HG02763 (cell line): Measurements from ENCODE around the gene WASF2.
"Not testable (repeated sequence)": the region's sequence is repeated elsewhere in the genome, so short reads cannot be mapped to it uniquely, and the experiment has no call there.

Experiments used
- ATAC-seq: cut with Tn5 transposase; IDR thresholded peaks from one replicate; pipeline ENCODE4 v1.9.1; 2021; ENCODE audit warnings: mild to moderate bottlenecking, moderate library complexity; ENCODE audit not compliant: unreplicated experiment

WASF2 gene

DNA sequence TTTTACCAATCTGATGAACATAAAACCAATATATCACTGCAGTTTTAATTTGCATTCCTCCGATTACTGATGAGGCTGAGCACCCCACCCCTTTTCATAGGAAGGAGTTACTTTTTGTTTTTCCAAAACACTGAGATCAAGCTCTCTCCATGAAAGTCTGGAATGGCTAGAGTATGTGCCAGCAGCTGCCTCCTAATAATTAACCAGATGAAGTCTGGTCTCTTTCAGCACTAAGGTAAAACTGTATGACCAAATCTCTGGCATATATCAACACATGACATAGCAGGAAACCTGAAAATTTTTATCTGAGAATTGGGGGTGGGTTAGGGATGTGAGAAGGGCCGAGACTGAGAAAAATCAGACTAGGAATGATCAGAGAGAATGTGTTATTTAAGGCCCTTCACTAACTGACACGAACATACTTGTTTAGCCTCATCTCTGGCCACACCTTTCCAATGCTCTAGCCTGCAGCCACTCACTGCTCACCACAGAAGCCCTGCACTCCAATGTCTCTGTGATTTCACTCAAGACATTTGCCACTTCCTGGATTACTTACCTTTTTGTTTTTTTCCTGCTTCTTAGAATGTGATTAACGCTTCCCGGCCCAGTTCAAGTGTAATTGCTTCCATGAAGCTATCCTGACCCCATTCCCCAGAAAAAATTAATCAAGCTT is 34.7 kb downstream of the WASF2 start:
- no peak for ATAC-seq

DNA sequence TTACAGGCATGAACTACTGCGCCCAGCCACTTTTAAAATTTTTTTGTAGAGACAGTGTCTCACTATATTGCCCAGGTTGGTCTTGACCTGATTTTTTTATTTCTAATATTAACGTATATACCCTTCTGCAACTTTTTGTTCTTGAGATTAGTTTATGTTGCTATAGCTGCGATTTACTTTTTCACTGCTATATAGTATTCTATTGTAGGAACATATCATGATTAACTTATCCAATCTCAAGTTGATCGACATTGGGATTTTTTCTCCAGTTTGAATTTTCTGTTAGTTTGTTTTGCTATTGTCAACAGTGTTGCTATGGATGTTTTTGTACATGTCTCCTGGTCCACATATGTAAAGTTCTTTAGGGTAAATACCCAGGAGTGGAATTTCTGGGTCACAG is 35.4 kb downstream of the WASF2 start:
- ATAC-seq: no peak

DNA sequence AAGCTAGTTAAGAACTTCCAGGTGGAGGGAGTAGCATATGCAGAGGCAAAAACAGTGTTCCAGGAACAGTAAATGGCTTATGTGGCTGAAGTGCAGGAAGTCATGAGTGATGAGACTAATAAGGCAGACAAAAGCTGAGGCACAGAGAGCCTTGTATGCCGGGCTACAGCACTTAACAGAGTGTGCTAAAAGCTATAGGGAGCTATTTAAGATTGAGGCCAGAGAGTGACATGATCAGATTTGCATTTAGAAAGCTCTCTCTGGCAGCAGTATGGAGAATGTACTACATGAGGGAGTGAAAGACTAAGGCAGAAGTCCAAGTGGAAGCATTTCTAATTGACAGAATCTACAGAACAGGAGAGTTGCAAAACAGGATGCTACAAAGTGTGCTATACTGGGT is 38.6 kb downstream of the WASF2 start:
- ATAC-seq: no peak

DNA sequence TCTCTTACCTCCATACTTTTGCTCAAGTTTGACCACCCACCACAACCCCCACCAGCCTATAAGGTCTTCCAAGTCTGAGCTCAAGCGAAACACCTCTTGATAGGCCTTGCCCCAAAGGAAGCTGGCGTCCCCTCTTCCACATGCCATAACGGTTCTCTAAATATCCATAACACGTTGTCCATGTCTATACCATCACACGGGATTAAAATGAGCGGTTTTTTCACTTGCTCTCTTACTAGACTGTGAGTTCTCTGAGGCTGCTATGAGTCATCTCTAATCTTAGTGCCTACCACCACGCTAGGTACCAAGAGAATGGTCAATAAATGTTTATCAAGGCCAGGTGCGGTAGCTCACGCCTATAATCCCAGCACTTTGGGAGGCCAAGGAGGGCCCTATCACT is 41.0 kb downstream of the WASF2 start:
- ATAC-seq: no peak

DNA sequence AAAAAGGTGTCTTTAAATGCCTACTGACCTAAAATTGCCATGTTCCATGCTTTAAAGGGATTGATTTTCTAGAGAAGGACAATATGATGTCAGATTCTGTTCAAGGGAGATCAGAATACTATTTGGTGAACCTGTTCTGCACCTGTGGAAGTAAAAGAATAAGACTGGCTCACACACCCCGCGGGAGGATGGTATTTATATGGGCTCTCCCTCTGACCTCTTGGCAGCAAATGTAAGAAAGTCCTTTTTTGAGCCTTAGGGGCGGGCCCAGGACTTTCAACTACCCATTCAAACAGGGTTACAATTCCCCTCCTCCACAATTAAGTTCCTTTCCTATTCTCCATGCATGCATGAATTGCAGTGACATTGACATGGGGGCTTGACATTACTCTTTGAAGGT is 42.1 kb downstream of the WASF2 start:
- no peak for ATAC-seq

DNA sequence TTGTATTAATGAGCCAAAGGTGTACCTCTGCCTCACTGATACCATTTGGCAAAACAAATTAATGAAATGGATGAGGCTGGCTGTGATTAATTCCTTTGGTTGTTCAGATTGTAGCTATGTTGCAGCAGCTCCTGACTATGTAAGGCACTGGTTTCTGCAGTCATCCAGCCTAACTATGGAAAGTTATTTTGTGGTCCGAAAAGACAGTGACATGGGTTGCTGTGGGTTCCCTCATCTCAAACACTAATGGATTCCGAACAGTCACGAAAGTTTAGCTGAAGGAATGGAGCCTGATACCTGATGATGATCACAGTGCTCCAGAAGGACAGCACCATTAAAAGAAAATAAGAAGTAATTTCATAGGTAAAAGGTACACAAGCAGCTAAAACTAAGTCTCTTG is 42.6 kb downstream of the WASF2 start:
- ATAC-seq: no peak

DNA sequence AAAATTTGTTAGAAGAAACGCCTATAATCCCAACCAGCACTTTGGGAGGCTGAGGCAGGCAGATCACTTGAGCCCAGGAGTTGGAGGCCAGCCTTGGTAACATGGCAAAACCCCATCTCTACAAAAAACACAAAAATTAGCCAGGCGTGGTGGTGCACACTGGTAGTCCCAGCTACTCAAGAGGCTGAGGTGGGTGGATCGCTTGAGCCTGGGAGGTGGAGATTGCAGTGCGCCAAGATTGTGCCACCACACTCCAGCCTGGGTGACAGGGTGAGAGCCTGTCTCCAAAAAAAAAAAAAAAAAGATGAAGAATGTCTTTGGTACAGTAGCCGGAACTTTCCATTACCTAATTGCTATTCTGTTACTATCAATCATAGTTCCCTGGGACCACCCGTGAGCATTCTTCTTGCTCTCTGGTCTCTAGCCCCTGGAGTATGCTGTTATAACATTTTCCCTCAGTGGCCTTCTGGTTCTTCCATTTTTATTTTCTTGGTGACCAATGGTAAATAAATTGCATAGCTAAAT is 43.4 kb downstream of the WASF2 start:
- no peak for ATAC-seq

DNA sequence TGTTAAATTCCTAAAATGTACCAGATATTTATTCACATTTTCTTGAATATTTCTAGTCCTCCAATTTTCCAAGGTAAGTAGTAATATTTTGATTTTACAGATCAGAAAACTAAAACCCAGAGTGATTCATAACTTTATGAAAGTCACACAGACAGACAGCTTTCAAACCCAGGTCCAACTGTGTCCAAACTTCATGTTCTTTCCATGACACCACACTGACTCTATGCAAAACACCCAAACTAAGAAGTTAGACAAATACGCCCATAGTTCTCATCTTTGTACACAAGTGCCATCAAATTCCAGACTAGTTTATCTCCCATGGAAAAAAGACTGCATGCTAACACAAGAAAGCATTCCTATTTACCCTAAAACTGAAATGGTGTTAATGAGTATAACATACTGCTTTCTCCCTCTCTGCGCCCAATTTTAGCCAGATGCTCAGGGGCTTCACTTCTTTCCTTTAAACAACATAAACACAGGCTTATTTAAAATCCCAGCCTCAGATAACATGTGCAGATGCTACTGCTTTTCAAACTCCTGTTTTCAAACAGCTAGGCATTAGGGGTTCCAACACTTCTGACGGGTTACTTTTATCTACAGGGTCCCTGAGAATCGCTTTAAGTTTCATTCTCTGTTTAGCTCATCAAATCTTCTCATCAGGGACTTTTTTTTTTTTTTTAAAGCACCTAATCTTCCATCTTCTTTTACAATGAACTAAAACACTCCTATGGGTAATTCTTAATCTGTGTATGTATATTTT is 44.6 kb downstream of the WASF2 start:
- ATAC-seq: no peak

DNA sequence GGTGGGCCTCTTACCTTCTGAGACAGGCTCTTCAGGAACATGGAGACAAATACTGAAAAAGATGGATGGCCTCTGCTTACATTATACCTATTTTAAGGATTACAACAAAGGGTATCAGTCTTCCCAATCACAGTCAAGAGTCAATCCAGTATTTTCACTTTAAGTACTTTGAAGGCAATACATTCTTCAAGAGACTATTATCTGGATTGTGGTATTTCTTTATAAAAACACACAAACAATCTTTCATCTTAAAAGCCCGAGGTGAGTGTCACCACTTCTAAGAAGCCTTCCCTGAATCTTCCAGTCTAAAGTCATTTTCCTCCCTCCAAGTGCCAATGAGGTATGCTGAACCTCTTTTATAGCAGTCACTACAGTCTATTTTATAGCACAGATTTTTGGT is 45.3 kb downstream of the WASF2 start:
- ATAC-seq: no peak

DNA sequence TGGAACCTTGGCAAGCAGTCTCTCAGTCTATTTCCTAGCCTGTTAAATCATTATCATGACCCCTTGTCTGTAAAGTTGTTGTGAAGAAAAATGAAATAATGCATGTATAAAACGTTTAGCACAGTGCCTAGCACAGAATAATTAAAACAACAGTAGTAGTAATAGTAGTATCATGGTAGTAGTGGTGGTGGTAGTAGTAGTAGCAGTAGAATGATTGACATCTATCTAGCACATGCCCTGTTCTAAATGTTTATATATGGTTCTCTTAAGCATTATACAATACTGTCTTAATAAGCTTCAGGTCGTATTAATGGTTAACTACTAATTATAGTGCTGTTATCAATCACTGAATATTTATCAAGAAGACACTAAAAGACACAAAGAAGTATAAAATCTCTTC is 50.8 kb downstream of the WASF2 start:
- no peak for ATAC-seq

DNA sequence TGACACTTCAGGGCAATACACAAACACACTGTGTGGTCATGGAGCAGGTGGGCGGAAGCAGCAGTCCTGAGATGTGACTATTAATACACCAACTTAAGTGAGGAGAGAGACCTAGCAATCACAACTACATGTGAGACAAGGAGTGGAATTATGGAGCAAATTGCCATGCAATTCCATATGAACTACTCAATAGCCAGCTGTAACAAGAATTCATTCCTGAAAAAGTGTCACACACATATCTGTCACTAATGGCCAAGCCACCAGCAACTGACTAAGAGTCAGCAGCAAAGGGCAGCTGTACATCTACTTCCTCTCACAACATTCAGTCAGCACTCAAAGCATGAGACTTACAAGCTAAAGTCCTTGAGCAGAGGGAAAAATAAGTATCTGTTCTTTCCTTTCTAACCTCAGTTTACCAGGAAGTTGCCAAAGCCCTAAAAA is 51.3 kb downstream of the WASF2 start:
- no peak for ATAC-seq

DNA sequence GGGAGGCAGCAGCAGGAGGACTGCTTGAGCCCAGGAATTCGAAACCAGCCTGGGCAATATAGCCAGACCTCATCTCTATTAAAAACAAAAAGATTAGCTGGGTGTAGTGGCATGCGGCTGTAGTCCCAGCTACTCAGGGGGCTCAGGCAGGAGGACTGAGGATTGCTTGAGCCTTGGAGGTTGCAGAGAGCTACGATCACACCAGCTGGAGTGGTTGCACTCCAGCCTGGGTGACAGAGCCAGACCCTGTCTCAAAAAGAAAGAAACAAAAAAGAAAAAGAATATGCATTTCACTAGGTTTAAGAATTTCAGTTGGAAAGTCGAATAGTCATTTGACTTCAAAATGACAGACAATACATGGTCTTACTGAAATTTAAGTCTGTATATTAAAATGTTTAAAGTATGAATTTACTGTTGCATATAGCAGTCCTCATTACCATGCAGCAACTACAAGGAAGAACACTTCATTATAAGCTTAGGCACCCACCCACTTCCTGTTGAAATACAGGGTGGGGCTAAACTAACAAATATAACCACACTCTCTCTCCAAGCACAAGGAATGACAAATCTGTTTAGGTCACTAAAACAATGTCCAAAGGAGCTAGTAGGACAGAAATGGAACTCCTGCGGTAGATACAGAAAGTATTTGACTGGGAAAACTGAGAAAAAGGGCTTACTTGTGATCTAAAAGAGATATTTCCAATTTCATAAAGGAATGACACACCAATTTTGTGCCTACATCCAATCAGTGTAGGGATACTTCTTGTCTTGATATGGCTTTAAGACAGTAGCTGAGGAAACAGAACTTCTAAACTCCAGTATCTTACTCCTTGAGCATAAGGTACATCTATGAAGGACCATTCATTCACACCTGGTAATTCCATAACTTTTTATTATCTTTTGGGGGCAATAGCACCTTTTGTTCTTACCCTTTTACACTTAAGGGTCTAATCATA is 53.5 kb downstream of the WASF2 start:
- no peak for ATAC-seq

DNA sequence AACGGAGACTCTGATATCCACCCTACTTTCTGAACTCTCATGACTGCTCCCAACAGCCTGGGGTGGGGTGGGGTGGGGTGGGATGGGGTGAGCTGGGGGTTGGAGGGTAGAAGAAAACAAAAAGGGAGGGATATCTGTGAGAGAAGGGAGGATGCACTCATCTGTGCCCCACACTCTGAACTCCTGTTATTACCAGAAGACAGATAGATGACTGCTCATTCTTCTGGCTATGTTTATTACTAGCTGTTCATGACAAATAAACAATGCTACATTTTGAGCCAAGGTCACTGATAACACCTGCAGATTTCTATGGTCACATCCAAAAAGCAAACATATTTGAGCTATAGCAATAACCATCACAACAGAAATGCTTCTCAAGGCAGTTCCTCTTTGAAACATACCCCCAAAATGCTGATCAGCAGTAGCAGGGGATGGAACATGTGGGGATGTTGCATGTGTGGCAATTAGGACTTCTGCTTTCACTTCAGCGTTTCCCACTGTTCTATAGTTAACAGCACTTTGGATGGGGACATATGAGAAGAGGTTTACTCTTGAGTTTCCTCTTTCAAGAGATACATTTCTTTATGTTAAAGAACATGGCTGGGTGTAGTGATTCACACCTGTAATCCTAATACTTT is 54.3 kb downstream of the WASF2 start:
- ATAC-seq: no peak

DNA sequence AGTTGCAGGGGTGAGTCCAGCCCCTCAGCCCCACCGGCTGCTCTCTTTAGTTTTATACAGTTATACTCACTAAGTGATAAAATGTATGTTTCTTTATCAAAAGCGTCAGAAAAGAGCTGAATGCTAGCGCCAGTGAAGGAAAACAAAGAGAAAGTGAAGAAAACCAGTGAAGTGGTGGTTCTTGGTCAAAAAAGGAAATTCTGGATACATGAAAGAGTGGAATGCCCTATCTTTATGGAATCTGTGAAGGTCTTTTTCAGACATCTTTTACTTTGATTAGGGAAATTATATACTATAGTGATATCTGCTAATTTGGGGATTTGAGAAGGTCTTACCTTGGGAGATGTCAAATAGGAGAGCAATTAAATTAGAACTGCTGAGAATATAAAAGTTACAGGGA is 56.3 kb downstream of the WASF2 start:
- ATAC-seq: no peak

DNA sequence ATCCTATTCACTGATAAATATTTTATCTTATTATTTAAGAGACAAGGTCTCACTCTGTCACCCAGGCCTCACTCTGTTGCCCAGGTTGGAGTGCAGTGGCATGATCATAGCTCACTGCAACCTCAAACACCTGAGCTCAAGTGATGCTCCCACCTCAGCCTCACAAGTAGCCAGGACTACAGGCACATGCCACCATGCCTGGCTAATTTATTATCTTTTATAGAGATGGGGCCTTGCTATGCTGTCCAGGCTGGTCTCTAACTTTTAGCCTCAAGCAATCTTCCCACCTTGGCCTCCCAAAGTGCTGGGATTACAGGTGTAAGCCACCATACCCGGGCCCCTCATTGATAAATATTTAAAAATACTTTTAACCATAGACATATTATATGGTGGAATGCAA is 57.2 kb downstream of the WASF2 start:
- ATAC-seq: not testable (repeated sequence)

DNA sequence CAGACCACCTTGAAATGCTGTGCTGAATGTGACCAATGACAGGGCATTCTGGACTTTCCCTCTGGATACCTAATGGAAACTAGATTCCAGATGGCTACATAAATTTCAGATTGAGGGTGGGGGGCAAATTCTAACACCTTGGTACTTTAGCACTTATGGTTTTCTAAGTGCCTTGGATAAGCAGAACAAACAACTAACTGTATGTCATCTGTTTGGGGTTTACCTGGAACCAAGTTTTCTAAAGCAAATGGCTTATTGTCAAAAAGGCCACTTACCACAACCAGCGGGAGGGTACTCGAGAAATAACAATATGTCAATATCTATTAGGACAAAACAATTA is 58.4 kb downstream of the WASF2 start:
- ATAC-seq: no peak

DNA sequence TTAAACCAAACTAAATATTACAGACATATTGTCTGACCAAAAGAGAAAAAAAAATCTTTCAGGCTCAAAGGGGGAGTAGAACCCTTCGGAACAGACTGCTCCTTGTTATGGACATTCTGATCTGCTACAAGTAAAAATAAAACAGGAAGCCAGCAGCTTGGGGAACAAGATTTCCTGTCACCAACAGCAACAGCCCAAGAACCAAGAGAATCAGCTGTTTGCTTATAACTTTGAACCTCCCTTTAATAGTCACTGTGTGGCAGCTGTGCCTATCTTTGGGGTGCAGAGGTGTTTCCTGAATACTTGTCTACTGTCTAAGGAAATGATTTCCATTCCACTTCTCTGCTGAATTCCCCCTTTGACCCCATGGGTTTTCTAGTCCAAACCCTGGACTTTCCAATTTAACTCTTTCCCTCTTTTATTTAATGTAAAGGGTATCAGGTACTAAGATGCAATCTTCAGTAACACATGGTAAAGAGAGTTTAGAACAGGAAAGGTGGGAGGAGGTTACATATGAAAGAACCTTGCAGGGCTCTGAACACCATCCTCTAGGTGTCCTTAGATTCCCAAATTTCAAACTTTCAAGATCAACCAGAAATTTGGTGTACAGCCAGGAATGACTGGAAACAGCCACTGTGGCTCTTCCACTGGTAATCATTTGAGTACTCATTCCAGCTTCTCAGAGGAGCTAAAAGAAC is 58.9 kb downstream of the WASF2 start:
- no peak for ATAC-seq

DNA sequence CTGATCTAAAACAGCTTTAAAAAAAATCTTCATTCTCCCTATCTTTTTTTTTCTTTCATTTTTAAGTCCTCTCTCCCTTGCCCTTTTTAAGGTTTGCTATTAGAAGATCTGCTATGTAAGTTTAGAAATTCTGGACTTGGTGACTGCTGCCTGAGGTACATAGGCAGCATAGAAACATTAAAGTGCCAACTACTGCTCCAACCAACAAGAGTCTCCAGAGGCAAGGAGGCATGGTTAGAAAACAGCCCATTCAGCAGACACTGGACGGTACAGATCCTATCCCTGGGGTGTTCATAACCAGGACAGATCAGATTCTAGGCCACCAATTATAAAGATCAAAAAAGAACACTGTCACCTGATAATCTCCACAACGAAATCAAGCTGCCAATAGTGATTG is 60.9 kb downstream of the WASF2 start:
- ATAC-seq: no peak

DNA sequence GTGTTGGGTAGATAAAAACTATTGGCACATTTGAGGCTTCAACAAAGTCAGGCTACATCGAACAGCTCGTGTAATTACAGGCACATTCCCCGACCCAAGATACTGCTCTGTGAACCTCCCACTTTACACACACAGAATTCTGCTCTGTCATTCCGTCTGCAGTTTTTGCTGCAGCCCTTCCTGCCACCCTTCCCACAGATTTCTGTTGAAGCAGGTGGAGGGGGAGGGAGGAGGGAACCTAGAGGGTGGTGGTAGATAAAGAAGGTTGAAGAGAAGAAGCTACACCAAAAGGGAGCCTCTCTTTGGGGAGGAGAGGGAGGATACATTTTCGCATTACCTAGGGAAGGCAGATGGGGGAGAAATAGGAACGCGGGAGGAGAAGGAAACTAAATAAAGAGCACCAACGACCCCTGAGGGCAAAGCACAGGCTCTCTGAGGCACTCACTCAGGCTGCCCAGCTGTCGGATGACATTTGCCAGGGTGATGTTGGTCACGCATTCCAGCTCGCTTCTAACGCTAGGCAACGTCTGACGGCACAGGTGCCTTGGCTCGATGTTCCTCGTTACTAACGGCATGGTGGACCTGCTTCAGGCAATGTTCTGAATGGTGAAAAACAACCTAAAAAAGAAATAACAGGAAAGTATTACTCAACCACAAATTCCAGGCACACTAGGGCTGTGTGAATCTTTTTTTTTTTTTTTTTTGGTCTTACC is 61.5 kb downstream of the WASF2 start:
- no peak for ATAC-seq

DNA sequence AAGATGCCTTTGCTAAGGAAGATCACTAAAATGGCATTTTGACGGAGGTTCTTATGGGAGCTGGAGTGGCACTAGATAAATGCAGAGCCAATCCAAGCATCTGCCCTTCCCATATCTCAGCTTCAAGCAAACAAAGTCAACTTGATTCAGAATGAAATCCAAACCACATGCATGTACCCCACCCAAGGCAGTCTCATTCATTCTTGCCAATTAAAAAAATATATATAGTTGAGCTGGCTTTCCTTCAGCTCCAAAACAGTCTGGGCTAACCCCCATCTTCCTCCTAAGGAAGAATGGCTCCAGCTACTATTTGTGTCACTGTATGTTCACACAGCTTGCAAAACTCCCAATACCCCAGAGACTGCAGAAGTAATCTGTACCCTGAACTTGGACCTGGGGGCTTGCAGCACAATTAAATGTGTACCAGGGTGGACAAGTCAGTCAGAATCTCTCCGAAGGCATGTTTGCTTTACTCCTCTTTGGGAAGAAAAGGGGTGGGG is 62.1 kb downstream of the WASF2 start:
- no peak for ATAC-seq
